ENCODE results near the gene MAPK14.

MAPK14 gene

DNA sequence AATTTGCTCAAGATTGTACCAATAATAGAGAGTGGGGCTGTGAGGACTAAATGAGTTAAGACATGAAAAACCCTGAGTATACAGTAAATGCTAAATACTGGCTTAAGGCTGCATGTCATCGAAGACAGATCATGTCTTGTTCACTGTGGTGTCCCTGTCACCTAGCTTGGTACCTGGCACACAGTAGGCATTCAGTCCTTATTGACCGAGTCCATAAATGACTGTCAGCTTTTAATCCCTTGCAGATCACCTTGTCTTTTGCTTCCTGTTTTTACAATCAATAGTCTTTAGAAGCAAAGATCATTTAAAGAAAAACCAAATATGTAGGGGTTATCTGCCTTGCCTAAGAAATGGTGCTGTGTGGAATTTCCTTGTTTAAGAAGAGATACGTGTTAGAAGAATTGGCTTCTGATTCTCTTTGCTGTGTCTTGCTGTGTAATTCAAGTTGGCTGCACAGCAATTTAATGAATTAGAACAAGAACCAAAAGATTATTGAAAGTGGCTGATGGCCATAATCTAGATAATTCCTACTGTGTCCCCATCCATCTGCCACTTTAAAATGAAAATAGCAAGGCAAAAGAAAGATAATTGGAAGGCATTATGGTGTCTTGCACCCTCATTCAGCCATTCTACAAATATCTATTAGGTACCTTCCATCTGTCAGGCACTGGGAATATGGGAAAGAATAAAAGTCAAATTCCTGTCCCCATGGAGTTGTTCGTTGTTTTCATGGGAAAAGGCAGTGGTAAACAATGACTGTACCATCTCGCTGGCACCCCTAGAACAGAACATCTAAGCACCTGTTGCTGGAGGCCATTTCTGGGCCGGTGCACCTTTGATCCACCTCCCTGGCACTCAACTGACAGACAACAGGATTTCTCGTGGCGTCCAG lies 90.3 kb downstream of the MAPK14 start:
- Histone ChIP-seq H3K4me3 (ENCODE audit: low read depth in 1 of 5, low read length in 5 of 5) (no peak overlapping the region), H3K27ac (ENCODE audit: low read depth, low read length) (no peak overlapping the region), H3K27me3 (ENCODE audit: control insufficient read depth in 5 of 5, insufficient read depth in 4 of 5, low read length in 5 of 5) (no peaks in the 10 kb centered on the region), H3K9me3 (ENCODE audit: control insufficient read depth in 5 of 5, low read length in 5 of 5) (no peaks in the 10 kb centered on the region), H3K4me1 (ENCODE audit: control insufficient read depth in 5 of 5, insufficient read depth in 5 of 5, low read length in 5 of 5) (peaks cover 5 to 20% (median 13%) of the 10 kb centered on the region in 5 donors), H3K9ac (ENCODE audit: low read length in 5 of 5) (no peak overlapping the region), H3K36me3 (ENCODE audit: control insufficient read depth in 5 of 5, insufficient read depth in 5 of 5, low read length in 5 of 5) (peaks cover 2 to 16% (median 11%) of the 10 kb centered on the region in 5 donors)

- Histone ChIP-seq H3K4me3 (ENCODE audit: low read depth in 1 of 5, low read length in 5 of 5) (no peak overlapping the region), H3K9ac (ENCODE audit: low read length in 5 of 5) (no peak overlapping the region), H3K27me3 (ENCODE audit: control insufficient read depth in 5 of 5, insufficient read depth in 4 of 5, low read length in 5 of 5) (no peaks in the 10 kb centered on the region), H3K36me3 (ENCODE audit: control insufficient read depth in 5 of 5, insufficient read depth in 5 of 5, low read length in 5 of 5) (peaks cover 2 to 16% (median 8%) of the 10 kb centered on the region in 5 donors), H3K4me1 (ENCODE audit: control insufficient read depth in 5 of 5, insufficient read depth in 5 of 5, low read length in 5 of 5) (peaks cover 5 to 22% (median 13%) of the 10 kb centered on the region in 5 donors), H3K9me3 (ENCODE audit: control insufficient read depth in 5 of 5, low read length in 5 of 5) (no peaks in the 10 kb centered on the region), H3K27ac (ENCODE audit: low read depth, low read length) (peak overlapping the region; percentile 68)
Observed at GRCh38 chr6:36118550-36119107, 91.0 kb downstream of the MAPK14 start.

DNA sequence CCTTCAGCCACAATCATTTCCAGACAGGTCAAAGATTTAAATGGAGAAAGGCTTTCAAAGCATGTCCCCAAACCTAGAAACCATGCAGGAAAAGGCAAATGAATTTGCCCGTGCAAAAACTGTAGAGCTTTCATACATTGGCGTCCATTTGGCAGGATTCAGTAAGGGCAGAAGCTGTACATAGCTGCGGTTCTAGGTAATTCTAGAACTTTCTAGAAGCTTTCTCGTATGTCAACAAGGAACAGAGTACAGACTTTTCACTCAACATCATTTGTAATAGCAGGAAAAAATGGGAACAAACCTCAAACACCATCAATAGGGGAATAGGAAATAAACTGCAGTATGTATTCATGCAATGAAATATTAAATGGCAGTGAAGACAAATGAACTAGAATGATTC lies 91.6 kb downstream of the MAPK14 start:
- H3K27me3 ChIP-seq (ENCODE audit: control insufficient read depth in 5 of 5, insufficient read depth in 4 of 5, low read length in 5 of 5): no peaks in the 10 kb centered on the region
- peaks cover 5 to 27% (median 16%) of the 10 kb centered on the region in 5 donors for H3K4me1 ChIP-seq (ENCODE audit: control insufficient read depth in 5 of 5, insufficient read depth in 5 of 5, low read length in 5 of 5)
- H3K36me3 ChIP-seq (ENCODE audit: control insufficient read depth in 5 of 5, insufficient read depth in 5 of 5, low read length in 5 of 5): peaks cover 2 to 16% (median 8%) of the 10 kb centered on the region in 5 donors
- peak overlapping the region; percentile 68 for H3K27ac ChIP-seq (ENCODE audit: low read depth, low read length)
- H3K9ac ChIP-seq (ENCODE audit: low read length in 5 of 5): no peak overlapping the region
- no peak overlapping the region for H3K4me3 ChIP-seq (ENCODE audit: low read depth in 1 of 5, low read length in 5 of 5)
- H3K9me3 ChIP-seq (ENCODE audit: control insufficient read depth in 5 of 5, low read length in 5 of 5): no peaks in the 10 kb centered on the region

DNA sequence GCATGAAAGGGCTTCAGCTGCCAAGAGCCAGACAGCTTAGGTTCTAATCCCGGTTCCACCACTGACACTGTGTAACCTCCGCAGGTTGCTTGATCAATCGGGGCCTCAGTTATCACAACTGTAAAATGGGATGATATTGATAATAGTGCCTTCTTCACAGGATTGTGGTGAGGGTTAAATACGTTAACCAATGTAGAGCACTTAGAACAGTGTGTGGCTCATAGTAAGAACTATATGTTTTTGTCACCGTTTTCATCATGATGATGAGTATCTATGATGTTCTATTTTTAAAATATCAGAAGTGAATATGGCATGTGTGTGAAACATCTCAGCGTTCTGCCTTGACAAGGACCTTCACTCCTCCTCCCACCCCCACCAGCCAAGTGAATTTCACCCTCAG lies 92.4 kb downstream of the MAPK14 start:
- Histone ChIP-seq H3K4me1 (ENCODE audit: control insufficient read depth in 5 of 5, insufficient read depth in 5 of 5, low read length in 5 of 5) (peaks cover 5 to 29% (median 19%) of the 10 kb centered on the region in 5 donors), H3K9ac (ENCODE audit: low read length in 5 of 5) (no peak overlapping the region), H3K27me3 (ENCODE audit: control insufficient read depth in 5 of 5, insufficient read depth in 4 of 5, low read length in 5 of 5) (no peaks in the 10 kb centered on the region), H3K4me3 (ENCODE audit: low read depth in 1 of 5, low read length in 5 of 5) (no peak overlapping the region), H3K27ac (ENCODE audit: low read depth, low read length) (peak overlapping the region; percentile 68), H3K36me3 (ENCODE audit: control insufficient read depth in 5 of 5, insufficient read depth in 5 of 5, low read length in 5 of 5) (peaks cover 2 to 16% (median 8%) of the 10 kb centered on the region in 5 donors), H3K9me3 (ENCODE audit: control insufficient read depth in 5 of 5, low read length in 5 of 5) (no peaks in the 10 kb centered on the region)

GRCh38 chr6:36120539-36120938 lies 92.9 kb downstream of the MAPK14 start:
- Histone ChIP-seq H3K4me1 (ENCODE audit: control insufficient read depth in 5 of 5, insufficient read depth in 5 of 5, low read length in 5 of 5) (peaks cover 5 to 29% (median 19%) of the 10 kb centered on the region in 5 donors), H3K4me3 (ENCODE audit: low read depth in 1 of 5, low read length in 5 of 5) (peak overlapping the region in 3 of 5 donors; percentile 23 to 43 (median 41)), H3K9ac (ENCODE audit: low read length in 5 of 5) (no peak overlapping the region), H3K27me3 (ENCODE audit: control insufficient read depth in 5 of 5, insufficient read depth in 4 of 5, low read length in 5 of 5) (peaks cover 0 to under 1% (median 0%) of the 10 kb centered on the region in 5 donors), H3K27ac (ENCODE audit: low read depth, low read length) (peak overlapping the region; percentile 60), H3K9me3 (ENCODE audit: control insufficient read depth in 5 of 5, low read length in 5 of 5) (no peaks in the 10 kb centered on the region), H3K36me3 (ENCODE audit: control insufficient read depth in 5 of 5, insufficient read depth in 5 of 5, low read length in 5 of 5) (peaks cover 2 to 16% (median 8%) of the 10 kb centered on the region in 5 donors)

DNA sequence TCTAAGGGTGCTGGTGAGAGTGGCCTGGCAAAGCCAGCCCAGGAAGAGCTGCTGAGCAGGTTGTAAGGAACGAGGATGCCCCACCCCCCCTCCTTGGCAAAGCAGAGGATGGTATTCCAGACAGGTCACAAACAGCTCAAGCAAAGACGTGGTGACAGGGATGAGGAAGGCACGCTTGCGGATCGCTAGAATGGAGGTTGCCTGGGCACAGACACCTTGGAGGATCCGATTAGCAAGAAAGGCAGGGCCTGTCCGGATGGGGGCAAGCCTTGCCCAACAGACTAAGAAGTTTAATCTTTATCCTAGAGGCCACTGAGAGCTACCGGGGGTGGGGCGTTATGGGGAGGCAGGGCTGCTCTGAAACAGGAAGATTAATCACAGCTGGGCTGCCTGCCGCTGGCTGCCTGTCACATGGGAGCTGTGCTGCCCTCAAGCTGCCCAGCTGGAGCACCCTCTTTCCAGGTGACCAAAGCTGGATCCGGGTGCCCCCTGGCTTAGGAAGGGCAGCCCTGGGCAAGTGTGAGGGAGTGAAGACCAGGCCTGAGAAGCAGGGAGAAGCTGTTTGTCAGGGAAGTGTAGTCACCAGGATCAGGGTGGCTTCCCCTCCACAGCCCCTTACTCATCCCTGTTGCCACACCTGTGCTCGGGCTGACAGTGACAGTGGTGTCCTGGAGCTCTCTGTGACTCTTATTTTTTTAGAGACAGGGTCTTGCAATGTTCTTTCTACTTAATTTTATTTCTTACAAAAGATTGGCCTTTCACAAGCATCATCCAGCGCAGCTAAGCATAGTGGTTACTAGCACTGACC lies 93.6 kb downstream of the MAPK14 start:
- Histone ChIP-seq H3K4me3 (ENCODE audit: low read depth in 1 of 5, low read length in 5 of 5) (peak overlapping the region in 3 of 5 donors; percentile 23 to 43 (median 41)), H3K9me3 (ENCODE audit: control insufficient read depth in 5 of 5, low read length in 5 of 5) (no peaks in the 10 kb centered on the region), H3K27me3 (ENCODE audit: control insufficient read depth in 5 of 5, insufficient read depth in 4 of 5, low read length in 5 of 5) (peaks cover 0 to 3% (median 0%) of the 10 kb centered on the region in 5 donors), H3K9ac (ENCODE audit: low read length in 5 of 5) (peak overlapping the region in 1 of 5 donors; percentile 36), H3K27ac (ENCODE audit: low read depth, low read length) (peak overlapping the region; percentile 60), H3K36me3 (ENCODE audit: control insufficient read depth in 5 of 5, insufficient read depth in 5 of 5, low read length in 5 of 5) (peaks cover 2 to 16% (median 8%) of the 10 kb centered on the region in 5 donors), H3K4me1 (ENCODE audit: control insufficient read depth in 5 of 5, insufficient read depth in 5 of 5, low read length in 5 of 5) (peaks cover 5 to 29% (median 19%) of the 10 kb centered on the region in 5 donors)

DNA sequence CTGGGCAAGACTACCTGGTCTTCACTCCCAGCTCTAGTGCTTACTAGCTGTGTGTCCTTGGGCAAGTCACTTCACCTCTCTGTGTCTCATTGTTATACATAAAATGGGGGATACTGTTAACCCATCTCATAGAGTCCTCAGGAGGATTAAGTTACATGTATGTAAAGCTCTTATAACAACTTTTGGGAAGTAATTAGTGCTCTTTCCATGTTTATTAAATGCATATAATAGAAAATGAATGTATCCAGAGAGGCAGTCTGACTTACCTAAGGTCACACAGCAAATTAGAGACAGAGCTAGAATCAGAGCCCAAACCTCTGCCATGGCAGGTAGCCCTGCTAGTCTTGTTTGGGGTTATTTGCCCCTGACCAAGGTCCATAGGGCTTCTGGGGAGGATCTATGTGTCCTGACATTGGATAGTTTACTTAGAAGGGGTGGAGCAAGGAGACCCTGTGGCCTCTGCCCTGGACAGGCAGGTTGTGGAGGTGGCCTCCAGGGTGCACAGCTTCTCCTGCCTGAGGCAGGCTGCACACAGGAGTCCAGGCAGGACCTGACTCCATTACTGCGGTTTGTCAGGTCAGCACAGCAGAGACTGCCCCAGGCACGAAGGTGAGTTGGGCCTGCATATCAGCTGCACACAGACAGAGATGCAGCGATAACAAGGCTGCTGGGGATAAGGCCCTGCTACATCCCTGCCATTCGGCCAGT lies 94.3 kb downstream of the MAPK14 start:
- Histone ChIP-seq H3K27me3 (ENCODE audit: control insufficient read depth in 5 of 5, insufficient read depth in 4 of 5, low read length in 5 of 5) (peaks cover 0 to 3% (median 0%) of the 10 kb centered on the region in 5 donors), H3K27ac (ENCODE audit: low read depth, low read length) (no peak overlapping the region)

DNA sequence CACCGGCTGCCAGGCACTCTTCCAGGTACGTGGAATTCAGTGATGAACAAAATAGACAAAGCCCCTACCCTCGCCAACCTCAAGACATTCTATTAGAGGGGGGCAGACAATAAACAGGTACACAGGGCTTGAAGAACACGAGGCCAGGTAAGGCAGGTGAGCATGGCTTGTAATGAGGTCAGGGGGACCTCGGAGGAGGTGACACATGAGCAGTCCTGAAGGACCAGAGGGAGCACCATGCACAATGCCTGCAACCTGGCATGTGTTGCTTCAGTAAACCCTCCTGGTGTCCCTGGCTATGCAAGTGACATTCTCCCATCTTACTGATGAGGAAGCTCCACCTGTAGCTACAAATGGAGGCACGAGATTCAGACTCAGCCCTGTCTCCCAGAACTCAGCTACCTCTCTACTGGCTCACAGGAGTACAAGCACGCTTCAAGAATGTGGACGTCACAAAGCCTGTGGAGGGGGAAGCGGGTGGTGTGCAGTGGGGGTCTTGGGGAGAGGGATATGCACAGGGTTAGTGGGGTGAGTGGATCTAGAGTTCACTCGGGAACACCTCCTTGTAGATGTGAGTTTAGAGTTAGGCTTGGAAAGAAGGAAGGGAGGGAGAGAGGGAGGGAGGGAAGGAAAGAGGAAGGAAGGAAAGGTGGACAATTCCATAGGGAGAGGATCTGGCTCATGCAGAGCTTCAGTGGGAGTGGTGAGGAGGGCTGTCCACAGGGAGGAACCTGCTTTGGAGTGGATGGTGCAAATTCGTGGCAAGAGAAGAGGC lies 95.1 kb downstream of the MAPK14 start:
- H3K27ac ChIP-seq (ENCODE audit: low read depth, low read length): no peak overlapping the region
- H3K4me1 ChIP-seq (ENCODE audit: control insufficient read depth in 5 of 5, insufficient read depth in 5 of 5, low read length in 5 of 5): peaks cover 5 to 41% (median 22%) of the 10 kb centered on the region in 5 donors
- H3K9ac ChIP-seq (ENCODE audit: low read length in 5 of 5): no peak overlapping the region
- H3K4me3 ChIP-seq (ENCODE audit: low read depth in 1 of 5, low read length in 5 of 5): no peak overlapping the region
- H3K36me3 ChIP-seq (ENCODE audit: control insufficient read depth in 5 of 5, insufficient read depth in 5 of 5, low read length in 5 of 5): peaks cover 2 to 5% (median 4%) of the 10 kb centered on the region in 5 donors
- no peaks in the 10 kb centered on the region for H3K9me3 ChIP-seq (ENCODE audit: control insufficient read depth in 5 of 5, low read length in 5 of 5)
- H3K27me3 ChIP-seq (ENCODE audit: control insufficient read depth in 5 of 5, insufficient read depth in 4 of 5, low read length in 5 of 5): peaks cover 0 to 3% (median 2%) of the 10 kb centered on the region in 5 donors

More for the DNA sequence above, 94.3 kb downstream of the MAPK14 start:
- Histone ChIP-seq H3K9me3 (ENCODE audit: control insufficient read depth in 5 of 5, low read length in 5 of 5) (no peaks in the 10 kb centered on the region), H3K4me1 (ENCODE audit: control insufficient read depth in 5 of 5, insufficient read depth in 5 of 5, low read length in 5 of 5) (peaks cover 5 to 34% (median 19%) of the 10 kb centered on the region in 5 donors), H3K4me3 (ENCODE audit: low read depth in 1 of 5, low read length in 5 of 5) (no peak overlapping the region), H3K9ac (ENCODE audit: low read length in 5 of 5) (no peak overlapping the region), H3K36me3 (ENCODE audit: control insufficient read depth in 5 of 5, insufficient read depth in 5 of 5, low read length in 5 of 5) (peaks cover 2 to 12% (median 8%) of the 10 kb centered on the region in 5 donors)
